Motor neuron (in vitro differentiated cells): ENCODE data around the gene ZNF274. TPM values are rescaled to one million over a fixed set of nuclear protein-coding genes. Genes with fewer than 3 reads are reported as not detected.
A peak's percentile ranks its signal among the peaks of the same experiment; 100 is the strongest.

Experiments used
- ATAC-seq, 8 experiments: fragments of 200-7000 bp; cut with Tn5 transposase; replicated peaks in 6 of 8; 2 replicates each; pipeline ENCODE4 v1.8.0; 2021; ENCODE audit warnings: mild to moderate bottlenecking in 8 of 8, moderate library complexity in 8 of 8
- H3K27ac ChIP-seq, 2 donors: fragments of 250-450 bp; sonication (Bioruptor Pico); 2 replicates each; pipeline ENCODE4 v1.9.0; 2021; ENCODE audit warnings: antibody characterized with exemption in 2 of 2, mild to moderate bottlenecking in 2 of 2, moderate library complexity in 1 of 2
- H3K4me1 ChIP-seq, 2 donors: fragments of 250-450 bp; sonication (Bioruptor Pico); replicated peaks in 1 of 2; 2 replicates each; pipeline ENCODE4 v1.6.1; 2021; ENCODE audit warnings: antibody characterized with exemption in 2 of 2, mild to moderate bottlenecking in 2 of 2, moderate library complexity in 1 of 2
- H3K4me3 ChIP-seq, 5 donors: fragments of 250-450 bp; sonication (Bioruptor Pico); 2 replicates each; pipeline ENCODE4 v1.9.0; 2021; ENCODE audit warnings: antibody characterized with exemption in 5 of 5, mild to moderate bottlenecking in 5 of 5, moderate library complexity in 4 of 5
- WGBS, 10 experiments: fragments of 450-650 bp; shearing (Covaris generic); methylation state at CpG; one replicate each; pipeline ENCODE4 v1.0.0; 2022; 5-methylcytosine and 5-hydroxymethylcytosine counted together
- in situ Hi-C, 9 experiments: fragments of 400-800 bp; cut with MboI; loops; one replicate each; pipeline ENCODE4 v1.15.0; 2021; ENCODE audit warnings: low sequenced_read_pairs in 9 of 9, low pct_unique_long_range_greater_than_20kb in 2 of 9; ENCODE audit not compliant: unreplicated experiment in 9 of 9
- total RNA-seq, 8 experiments: library from RNA; unstranded; fragments of 300-600 nt; gene quantifications; 2 replicates each; pipeline versions ENCODE4 v1.2.3 to v1.2.4, GENCODE V29; 2022

The ZNF274 gene
- total RNA-seq, 8 experiments from 2014 or later, result 17.0 to 40.6 (median 28.2) TPM

DNA sequence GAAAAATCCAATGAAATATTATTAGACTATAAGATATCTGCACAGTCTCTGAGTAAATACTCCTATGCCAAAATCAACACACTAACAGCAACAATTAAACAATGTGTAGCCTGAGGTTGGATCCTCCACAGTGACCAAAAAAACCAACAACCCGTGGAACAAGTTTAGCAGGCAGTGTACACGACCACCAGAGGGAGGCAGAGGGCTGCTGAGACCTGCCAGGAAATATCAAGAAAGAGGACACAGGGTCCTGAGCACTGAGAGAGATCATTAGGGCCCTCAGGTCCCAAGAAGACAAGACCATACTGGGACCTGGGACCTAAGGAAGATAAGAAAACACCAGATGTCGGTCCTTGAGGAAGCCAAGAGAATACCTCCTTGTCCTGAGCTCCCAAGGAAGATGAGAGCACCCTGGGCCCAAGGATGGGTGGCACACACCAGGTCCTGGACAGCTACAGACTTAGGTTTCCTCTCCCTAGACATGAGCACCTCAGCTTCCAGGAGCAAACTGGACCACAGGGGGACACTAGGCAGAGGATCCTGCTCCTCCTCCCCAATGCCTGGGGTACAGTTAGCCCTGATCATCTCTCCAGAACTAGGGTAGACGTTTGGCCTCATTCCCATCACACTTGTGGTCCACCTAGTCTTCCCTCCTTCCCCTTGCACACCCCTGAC lies 822 bp upstream of the ZNF274 start:
- H3K4me1 ChIP-seq, result peaks cover 0 to 6% of the 10 kb centered on the region in 2 donors
- ATAC-seq, result no peak
- H3K27ac ChIP-seq, result peak overlapping the region; percentile 100
- in situ Hi-C loops, result no loop called here
- 0 to 74% (median 49%) methylated on average over 1 to 4 of the region's 4 CpGs; no CpG with 5 or more reads in 3 of the 10 experiments for WGBS, 10 experiments
- H3K4me3 ChIP-seq, result peak overlapping the region; percentile 85 to 96 (median 93)

DNA sequence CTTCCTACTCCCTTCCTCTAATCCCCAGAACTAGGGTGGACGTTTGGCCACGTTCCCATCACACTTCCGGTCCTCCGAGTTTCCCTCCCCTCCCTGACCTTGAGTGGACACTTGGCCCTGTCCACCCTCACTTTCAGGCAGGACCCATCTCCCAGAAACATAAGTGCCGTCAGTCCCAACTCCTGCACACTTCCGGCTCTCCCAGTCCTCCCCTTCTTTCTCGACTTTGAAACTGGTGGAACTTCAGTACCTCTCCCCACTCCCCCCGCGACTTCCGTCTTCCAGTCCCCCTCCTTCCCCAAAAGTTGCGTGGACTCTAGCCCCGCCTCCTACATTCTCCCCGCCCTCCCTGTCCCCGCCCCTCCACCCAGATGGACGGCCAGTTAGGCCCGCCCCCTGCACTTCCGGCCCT lies 278 bp upstream of the ZNF274 start:
- H3K27ac ChIP-seq, result peak overlapping the region; percentile 100
- 23 to 80% (median 48%) methylated on average over 2 to 6 of the region's 17 CpGs; no CpG with 5 or more reads in 7 of the 10 experiments for WGBS, 10 experiments
- in situ Hi-C loops, result no loop called here
- H3K4me3 ChIP-seq, result peak overlapping the region; percentile 85 to 96 (median 93)
- H3K4me1 ChIP-seq, result peaks cover 0 to 6% of the 10 kb centered on the region in 2 donors
- ATAC-seq, result no peak

DNA sequence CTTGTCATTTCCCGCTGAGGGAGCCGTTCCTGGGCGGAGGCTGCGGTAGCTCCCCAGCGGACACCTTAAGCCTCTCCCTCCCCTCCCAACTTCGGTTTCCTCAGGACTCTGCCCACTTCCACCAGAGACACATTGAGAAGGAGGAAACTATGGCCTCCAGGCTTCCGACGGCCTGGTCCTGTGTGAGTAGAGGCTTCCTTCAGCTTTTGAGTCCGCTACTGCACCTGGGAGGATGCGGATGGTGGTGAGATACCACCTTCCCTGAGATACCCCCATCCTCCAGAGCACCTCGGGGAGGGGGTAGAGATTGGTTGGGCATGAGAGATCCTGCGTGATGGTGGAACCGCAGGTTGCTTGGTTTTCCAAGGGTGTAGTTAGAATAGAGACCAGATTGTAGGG lies 955 bp downstream of the ZNF274 start:
- WGBS, 10 experiments, result 0 to 70% (median 23%) methylated on average over 1 to 6 of the region's 13 CpGs; no CpG with 5 or more reads in 6 of the 10 experiments
- ATAC-seq, result no peak
- Histone ChIP-seq H3K27ac (peak overlapping the region; percentile 100), H3K4me3 (peak overlapping the region; percentile 85 to 96 (median 93)), H3K4me1 (peaks cover 0 to 6% of the 10 kb centered on the region in 2 donors)
- in situ Hi-C loops, result no loop called here

DNA sequence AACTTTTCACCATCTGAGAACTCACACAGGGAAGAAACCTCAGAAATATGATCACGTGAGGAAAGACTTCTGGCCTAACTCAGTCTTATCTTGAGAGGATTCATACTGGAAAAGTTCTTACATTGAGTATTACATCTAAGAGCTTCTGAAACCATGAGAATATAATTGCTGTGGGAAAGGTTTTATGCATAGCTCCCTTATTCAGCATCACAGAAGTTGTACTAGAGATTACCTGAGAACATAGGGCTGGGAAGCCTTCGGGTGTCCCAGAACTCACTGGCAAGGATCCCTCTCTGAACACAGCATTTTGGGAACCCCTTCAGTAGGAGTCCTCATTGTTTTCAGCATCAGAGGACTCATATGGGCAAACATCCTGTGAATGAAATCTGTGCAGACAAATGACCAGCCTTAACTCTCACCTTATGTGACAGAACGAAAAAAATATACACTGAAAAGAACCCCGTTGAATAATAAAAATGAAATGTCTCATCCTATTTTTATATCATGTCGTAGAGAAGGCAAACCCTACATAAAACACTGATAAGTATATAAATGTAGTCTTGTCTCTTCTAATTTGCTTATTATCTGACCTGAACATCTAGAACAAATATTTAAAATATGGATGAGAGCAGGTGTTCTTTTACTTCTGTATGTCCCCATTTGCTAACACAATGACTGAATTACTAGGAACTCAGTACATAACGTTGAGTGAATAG lies 14.2 kb downstream of the ZNF274 start:
- no peak for ATAC-seq
- 56 to 100% (median 81%) methylated on average over 1 to 6 of the region's 6 CpGs for WGBS, 10 experiments
- Histone ChIP-seq H3K27ac (no peak overlapping the region), H3K4me1 (no peaks in the 10 kb centered on the region), H3K4me3 (no peak overlapping the region)
- in situ Hi-C loops, result no loop called here

DNA sequence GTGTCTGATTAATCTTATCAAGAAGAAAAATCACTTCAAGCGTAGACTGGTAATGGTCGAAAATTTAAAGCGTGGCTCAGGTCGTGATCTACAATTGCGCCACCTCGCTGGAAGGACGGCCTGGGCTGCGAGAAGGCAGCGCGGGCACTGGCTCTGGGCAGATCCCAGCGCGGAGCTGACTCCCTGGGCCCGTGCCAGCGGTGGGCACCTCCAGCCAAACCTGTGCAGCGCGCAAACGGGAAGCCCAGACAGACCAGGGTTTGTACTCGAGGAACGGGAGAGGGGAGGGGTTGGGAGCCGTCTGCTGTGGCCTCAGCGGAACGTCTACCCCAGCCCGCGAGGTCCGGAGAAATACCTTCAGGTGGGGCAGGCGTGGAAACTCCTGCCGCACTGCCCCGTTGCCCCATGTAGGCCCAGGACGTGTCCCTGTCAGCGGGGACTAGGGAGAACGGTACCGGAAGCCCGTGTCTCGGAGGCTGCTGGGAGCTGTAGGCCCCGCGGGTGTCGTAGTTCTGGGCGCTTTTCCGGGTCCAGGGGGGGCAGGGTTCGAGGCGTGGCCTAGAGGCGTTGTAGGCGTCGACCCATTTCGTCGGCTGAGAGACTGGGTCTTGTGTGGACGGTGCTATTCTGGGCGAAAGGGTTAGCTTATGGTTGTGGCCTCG lies 21.1 kb downstream of the ZNF274 start:
- Histone ChIP-seq H3K4me3 (no peak overlapping the region), H3K4me1 (no peaks in the 10 kb centered on the region), H3K27ac (no peak overlapping the region)
- in situ Hi-C loops, result no loop called here
- no peak for ATAC-seq
- WGBS, 10 experiments, result 65 to 100% (median 87%) methylated on average over 1 to 15 of the region's 49 CpGs; no CpG with 5 or more reads in 1 of the 10 experiments

DNA sequence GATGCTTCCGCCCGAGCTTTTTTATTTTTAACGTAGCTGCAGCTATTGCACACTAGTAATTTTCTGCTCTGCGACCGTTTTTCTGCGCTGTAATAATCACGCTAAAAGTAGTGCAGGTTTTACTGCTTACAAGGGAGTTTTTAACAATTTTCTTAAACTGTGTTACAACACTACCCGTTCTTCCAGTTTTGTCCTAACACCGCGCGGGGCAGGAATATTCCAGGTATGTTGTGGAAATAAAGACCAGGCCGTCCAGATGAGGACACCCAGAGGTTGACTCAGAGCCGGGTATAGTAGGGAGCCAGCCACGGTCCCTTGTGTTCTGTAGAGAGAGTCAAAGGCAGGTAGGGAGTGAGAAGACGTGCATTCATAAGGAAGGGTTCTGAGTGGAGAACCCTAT lies 21.7 kb downstream of the ZNF274 start:
- Histone ChIP-seq H3K27ac (no peak overlapping the region), H3K4me1 (no peaks in the 10 kb centered on the region), H3K4me3 (no peak overlapping the region)
- WGBS, 10 experiments, result 45 to 100% (median 95%) methylated on average over 1 to 11 of the region's 15 CpGs; no CpG with 5 or more reads in 2 of the 10 experiments
- in situ Hi-C loops, result no loop called here
- ATAC-seq, result no peak

DNA sequence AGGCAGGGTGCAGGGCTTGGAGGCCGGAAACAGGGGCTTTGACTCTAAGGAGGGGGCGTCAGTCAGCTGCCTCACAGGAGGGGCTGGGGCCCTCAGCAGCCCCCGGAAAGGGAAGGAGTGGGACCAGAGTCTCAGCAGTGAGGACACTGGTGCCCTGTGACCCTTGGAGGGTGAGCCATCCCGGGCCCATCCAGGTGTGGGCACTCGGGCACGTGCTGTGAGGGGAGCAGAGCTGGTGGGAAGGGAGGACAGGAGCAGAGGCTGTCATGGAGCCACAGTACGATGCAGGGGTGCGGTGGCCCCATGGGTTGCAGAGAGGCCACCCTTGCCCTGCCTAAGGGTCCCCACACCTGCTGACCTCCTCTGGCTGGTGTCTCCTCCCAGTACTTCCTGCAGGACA lies 26.7 kb downstream of the ZNF274 start:
- in situ Hi-C loops, result no loop called here
- H3K4me3 ChIP-seq, result no peak overlapping the region
- WGBS, 10 experiments, result 77 to 100% (median 96%) methylated on average over 2 to 3 of the region's 8 CpGs; no CpG with 5 or more reads in 6 of the 10 experiments
- peak in 3 of 8 experiments; percentile 7 to 22 (median 12) for ATAC-seq
- H3K27ac ChIP-seq, result no peak overlapping the region
- no peaks in the 10 kb centered on the region for H3K4me1 ChIP-seq

DNA sequence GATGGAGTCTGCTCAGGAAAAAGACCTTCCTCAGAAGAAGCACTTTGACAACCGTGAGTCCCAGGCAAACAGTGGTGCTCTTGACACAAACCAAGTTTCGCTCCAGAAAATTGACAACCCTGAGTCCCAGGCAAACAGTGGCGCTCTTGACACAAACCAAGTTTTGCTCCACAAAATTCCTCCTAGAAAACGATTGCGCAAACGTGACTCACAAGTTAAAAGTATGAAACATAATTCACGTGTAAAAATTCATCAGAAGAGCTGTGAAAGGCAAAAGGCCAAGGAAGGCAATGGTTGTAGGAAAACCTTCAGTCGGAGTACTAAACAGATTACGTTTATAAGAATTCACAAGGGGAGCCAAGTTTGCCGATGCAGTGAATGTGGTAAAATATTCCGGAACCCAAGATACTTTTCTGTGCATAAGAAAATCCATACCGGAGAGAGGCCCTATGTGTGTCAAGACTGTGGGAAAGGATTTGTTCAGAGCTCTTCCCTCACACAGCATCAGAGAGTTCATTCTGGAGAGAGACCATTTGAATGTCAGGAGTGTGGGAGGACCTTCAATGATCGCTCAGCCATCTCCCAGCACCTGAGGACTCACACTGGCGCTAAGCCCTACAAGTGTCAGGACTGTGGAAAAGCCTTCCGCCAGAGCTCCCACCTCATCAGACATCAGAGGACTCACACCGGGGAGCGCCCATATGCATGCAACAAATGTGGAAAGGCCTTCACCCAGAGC lies 29.6 kb downstream of the ZNF274 start:
- no peak overlapping the region for H3K4me3 ChIP-seq
- no peaks in the 10 kb centered on the region for H3K4me1 ChIP-seq
- in situ Hi-C loops, result no loop called here
- 89 to 99% (median 94%) methylated on average over 2 to 14 of the region's 17 CpGs for WGBS, 10 experiments
- H3K27ac ChIP-seq, result no peak overlapping the region
- peak in 2 of 8 experiments; percentile 9 to 17 for ATAC-seq

DNA sequence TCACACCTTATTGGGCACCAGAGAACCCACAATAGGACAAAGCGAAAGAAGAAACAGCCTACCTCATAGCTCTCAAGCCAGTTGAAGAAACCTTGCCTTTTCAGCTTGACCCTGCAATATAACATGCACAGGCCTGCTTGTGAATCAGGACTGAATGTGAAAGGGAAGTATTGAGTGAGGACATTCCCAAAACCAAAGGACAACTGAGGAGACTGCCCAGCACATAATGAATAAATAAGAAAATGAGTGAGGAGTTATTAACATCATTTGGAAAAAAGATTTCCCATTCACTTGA lies 30.2 kb downstream of the ZNF274 start:
- H3K27ac ChIP-seq, result no peak overlapping the region
- H3K4me1 ChIP-seq, result no peaks in the 10 kb centered on the region
- in situ Hi-C loops, result no loop called here
- no peak overlapping the region for H3K4me3 ChIP-seq
- no peak for ATAC-seq
- 86 to 100% (median 93%) methylated on average over 1 of the region's 1 CpG; no CpG with 5 or more reads in 6 of the 10 experiments for WGBS, 10 experiments

DNA sequence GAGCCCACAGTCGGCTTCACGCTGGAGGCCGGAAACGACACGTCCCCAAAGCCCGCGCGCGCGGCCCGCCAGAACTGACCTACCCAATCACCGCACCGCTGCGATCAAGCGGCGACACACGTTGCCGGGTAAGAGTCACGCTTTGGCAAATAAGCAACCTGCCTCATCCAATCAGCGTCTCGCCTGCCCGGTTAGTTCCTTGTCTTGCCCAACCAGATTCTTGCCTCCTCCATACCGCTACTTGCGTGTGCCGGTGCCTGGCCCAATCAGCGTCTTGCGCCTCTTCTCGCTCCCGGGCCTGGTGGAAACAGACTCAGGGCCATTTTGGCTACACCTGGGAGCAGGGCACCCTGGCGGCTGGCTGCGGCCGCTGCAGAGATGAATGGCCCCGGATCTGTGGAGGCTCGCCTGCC lies 34.2 kb downstream of the ZNF274 start:
- in situ Hi-C loops, result no loop called here
- no peak for ATAC-seq
- no peaks in the 10 kb centered on the region for H3K4me1 ChIP-seq
- WGBS, 10 experiments, result 73 to 95% (median 91%) methylated on average over 5 to 9 of the region's 34 CpGs; no CpG with 5 or more reads in 7 of the 10 experiments
- H3K27ac ChIP-seq, result no peak overlapping the region
- no peak overlapping the region for H3K4me3 ChIP-seq

DNA sequence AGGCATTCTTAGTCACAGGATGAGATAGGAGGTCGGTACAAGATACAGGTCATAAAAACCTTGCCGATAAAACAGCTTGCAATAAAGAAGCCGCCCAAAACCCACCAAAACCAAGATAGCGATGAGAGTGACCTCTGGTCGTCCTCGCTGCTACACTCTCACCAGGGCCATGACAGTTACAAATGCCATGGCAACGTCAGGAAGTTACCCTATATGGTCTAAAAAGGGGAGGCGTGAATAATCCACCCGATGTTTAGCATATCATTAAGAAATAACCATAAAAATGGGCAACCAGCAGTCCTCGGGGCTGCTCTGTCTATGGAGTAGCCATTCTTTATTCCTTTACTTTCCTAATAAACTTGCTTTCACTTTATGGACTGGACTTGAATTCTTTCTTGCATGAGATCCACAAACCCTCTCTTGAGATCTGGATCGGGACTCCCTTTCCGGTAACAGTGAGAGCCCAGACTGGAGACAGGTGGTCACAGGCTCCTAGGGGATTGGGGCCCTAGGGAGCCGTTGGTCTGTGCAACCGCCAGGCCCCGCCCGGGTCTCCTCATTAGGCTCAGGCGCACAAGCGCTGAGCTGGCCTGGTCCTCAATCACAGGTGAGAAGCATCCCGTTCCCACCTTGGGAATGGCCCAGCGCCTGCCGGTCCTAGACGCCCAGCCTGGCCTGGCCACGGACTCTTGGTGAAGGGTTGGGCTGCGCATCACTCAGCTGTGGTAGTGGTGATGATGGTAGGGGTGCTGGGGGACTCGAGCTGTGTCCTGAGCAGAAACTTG lies 34.9 kb downstream of the ZNF274 start:
- ATAC-seq, result no peak
- 40 to 100% (median 82%) methylated on average over 1 to 16 of the region's 25 CpGs; no CpG with 5 or more reads in 1 of the 10 experiments for WGBS, 10 experiments

DNA sequence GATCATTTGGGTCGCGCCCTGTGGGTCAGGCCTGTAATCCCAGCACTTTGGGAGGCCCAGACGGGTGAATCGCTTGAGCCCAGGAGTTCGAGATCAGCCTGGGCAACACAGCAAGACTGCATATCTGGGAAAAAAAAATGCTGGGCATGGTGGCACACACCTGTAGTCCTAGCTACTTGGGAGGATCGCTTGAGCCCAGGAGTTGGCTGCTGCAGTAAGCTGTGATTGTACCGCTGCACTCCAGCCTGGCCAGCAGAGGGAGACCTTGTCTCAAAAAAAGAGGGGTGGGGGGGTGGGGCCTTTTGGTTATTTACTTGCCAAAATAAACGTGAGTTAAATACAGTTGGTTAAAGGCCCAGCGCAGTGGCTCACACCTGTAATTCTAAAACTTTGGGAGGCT lies 36.0 kb downstream of the ZNF274 start:
- Histone ChIP-seq H3K27ac (no peak overlapping the region), H3K4me1 (no peaks in the 10 kb centered on the region), H3K4me3 (no peak overlapping the region)
- WGBS, 10 experiments, result 20 to 71% (median 65%) methylated on average over 1 to 5 of the region's 9 CpGs; no CpG with 5 or more reads in 7 of the 10 experiments
- peak in 3 of 8 experiments; percentile 50 to 71 (median 52) for ATAC-seq
- in situ Hi-C loops, result no loop called here

More for the DNA sequence above, 34.9 kb downstream of the ZNF274 start:
- in situ Hi-C loops, result no loop called here
- no peak overlapping the region for H3K27ac ChIP-seq
- H3K4me1 ChIP-seq, result no peaks in the 10 kb centered on the region
- H3K4me3 ChIP-seq, result no peak overlapping the region
